ENCODE results near the gene DPAGT1.

- TF ChIP-seq, protein P1, sequence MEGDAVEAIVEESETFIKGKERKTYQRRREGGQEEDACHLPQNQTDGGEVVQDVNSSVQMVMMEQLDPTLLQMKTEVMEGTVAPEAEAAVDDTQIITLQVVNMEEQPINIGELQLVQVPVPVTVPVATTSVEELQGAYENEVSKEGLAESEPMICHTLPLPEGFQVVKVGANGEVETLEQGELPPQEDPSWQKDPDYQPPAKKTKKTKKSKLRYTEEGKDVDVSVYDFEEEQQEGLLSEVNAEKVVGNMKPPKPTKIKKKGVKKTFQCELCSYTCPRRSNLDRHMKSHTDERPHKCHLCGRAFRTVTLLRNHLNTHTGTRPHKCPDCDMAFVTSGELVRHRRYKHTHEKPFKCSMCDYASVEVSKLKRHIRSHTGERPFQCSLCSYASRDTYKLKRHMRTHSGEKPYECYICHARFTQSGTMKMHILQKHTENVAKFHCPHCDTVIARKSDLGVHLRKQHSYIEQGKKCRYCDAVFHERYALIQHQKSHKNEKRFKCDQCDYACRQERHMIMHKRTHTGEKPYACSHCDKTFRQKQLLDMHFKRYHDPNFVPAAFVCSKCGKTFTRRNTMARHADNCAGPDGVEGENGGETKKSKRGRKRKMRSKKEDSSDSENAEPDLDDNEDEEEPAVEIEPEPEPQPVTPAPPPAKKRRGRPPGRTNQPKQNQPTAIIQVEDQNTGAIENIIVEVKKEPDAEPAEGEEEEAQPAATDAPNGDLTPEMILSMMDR (conservative IDR thresholded peaks at IDR 0.05; ENCODE audit: low read depth, low read length): no peak
- TF ChIP-seq EZH2 (IDR thresholded peaks at IDR 0.05; ENCODE audit: borderline replicate concordance, low read depth, low read length, poor library complexity, severe bottlenecking): no peak
Measured at GRCh38 chr11:119087123-119087522, 14.5 kb downstream of the DPAGT1 start.
